GM12878 (cell line): ENCODE measurements around the gene URI1.

Experiments
- NFIC ChIP-seq: IDR thresholded peaks from 2 replicates; pipeline ENCODE4 v1.6.1; 2012; ENCODE audit warnings: low read depth, mild to moderate bottlenecking, inconsistent platforms, low read length, moderate library complexity
- SREBF2 ChIP-seq: IDR thresholded peaks from 2 replicates; pipeline ENCODE4 v1.6.1; 2012; ENCODE audit warnings: mild to moderate bottlenecking, low read length
- STAT3 ChIP-seq: IDR thresholded peaks from 2 replicates; pipeline ENCODE4 v1.6.1; 2011; ENCODE audit warnings: low read depth, low read length, improper control_type of control experiment
- TF ChIP-seq, protein P1 (sequence below): IDR thresholded peaks from 2 replicates; pipeline ENCODE4 v1.6.1; 2011; ENCODE audit warnings: borderline replicate concordance, low read depth, mild to moderate bottlenecking, moderate library complexity, low read length; ENCODE audit not compliant: insufficient read depth, poor library complexity, severe bottlenecking
- TF ChIP-seq, protein P2 (sequence below), 3 experiments: IDR thresholded peaks in 2 of 3; conservative IDR thresholded peaks in 1 of 3; 2 replicates each; pipeline ENCODE4 v1.5.1; 2011; ENCODE audit warnings: low read depth in 3 of 3, low read length in 3 of 3, mild to moderate bottlenecking in 3 of 3, control low read depth in 2 of 3, moderate library complexity in 2 of 3, inconsistent platforms in 1 of 3, mixed read lengths in 1 of 3; ENCODE audit not compliant: control insufficient read depth in 2 of 3, insufficient read depth in 1 of 3; ENCODE audit errors: extremely low read depth in 1 of 3
- TF ChIP-seq, protein P3 (sequence below): IDR thresholded peaks from 2 replicates; pipeline ENCODE4 v1.6.1; 2012; ENCODE audit warnings: low read depth, low read length, improper control_type of control experiment

DNA sequence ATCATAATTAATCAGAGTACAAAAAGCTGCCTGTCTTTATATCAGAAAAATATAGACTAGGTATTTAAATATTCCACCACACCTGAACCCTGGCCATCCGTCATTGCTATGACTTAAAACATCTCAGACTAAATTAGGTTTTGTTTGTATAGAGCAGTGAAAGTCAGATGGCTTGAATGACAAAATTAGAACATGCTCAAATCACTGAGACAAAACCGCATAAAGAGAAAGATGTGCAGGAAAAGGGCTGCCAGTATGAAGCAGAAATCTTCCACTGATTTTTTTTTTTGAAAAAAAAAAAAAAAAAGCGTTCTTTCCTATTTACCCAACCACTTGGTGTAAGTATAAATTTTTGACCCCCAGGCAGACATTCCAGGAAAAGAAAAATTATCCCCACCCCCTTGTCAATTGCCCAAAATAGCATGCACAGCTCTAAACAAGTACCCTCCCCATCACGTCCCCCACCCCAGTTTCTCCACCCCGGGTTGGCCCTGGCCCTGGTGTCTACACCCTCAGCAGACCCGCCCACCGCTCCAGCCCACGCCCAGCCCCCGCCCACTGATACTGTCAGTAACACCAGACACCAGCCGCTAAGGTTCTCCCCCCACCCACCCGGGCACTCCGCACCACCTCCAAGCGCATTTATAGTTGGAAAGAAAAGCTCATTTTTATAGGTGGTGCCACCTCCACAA, 118.6 kb downstream of the URI1 start:
- TF ChIP-seq NFIC (no peak), STAT3 (no peak), SREBF2 (no peak)
- TF ChIP-seq, protein P1, sequence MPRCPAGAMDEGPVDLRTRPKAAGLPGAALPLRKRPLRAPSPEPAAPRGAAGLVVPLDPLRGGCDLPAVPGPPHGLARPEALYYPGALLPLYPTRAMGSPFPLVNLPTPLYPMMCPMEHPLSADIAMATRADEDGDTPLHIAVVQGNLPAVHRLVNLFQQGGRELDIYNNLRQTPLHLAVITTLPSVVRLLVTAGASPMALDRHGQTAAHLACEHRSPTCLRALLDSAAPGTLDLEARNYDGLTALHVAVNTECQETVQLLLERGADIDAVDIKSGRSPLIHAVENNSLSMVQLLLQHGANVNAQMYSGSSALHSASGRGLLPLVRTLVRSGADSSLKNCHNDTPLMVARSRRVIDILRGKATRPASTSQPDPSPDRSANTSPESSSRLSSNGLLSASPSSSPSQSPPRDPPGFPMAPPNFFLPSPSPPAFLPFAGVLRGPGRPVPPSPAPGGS, result no peak
- TF ChIP-seq, protein P2, sequence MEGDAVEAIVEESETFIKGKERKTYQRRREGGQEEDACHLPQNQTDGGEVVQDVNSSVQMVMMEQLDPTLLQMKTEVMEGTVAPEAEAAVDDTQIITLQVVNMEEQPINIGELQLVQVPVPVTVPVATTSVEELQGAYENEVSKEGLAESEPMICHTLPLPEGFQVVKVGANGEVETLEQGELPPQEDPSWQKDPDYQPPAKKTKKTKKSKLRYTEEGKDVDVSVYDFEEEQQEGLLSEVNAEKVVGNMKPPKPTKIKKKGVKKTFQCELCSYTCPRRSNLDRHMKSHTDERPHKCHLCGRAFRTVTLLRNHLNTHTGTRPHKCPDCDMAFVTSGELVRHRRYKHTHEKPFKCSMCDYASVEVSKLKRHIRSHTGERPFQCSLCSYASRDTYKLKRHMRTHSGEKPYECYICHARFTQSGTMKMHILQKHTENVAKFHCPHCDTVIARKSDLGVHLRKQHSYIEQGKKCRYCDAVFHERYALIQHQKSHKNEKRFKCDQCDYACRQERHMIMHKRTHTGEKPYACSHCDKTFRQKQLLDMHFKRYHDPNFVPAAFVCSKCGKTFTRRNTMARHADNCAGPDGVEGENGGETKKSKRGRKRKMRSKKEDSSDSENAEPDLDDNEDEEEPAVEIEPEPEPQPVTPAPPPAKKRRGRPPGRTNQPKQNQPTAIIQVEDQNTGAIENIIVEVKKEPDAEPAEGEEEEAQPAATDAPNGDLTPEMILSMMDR (IDR thresholded peaks at IDR 0.05 in 2 of 3, conservative IDR thresholded peaks at IDR 0.05 in 1 of 3; ENCODE audit: control insufficient read depth in 2 of 3, extremely low read depth in 1 of 3, insufficient read depth in 1 of 3, low read depth in 3 of 3, low read length in 3 of 3), result no peak
- TF ChIP-seq, protein P3, sequence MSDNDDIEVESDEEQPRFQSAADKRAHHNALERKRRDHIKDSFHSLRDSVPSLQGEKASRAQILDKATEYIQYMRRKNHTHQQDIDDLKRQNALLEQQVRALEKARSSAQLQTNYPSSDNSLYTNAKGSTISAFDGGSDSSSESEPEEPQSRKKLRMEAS, result no peak
